Tibial nerve (tissue), 4 donors: Measurements from ENCODE around the gene C9orf78. TPM values are rescaled to one million over a fixed set of nuclear protein-coding genes. Genes with fewer than 3 reads are reported as not detected.

Experiments used
- DNase-seq, 2 donors: peaks; one replicate each; pipeline ENCODE4 v3.0.0-alpha.2; 2019; ENCODE audit warnings: low spot score in 2 of 2
- H3K27ac ChIP-seq, 4 donors: fragments of 200-600 bp; sonication (generic) in 3 of 4; one replicate each; pipeline ENCODE4 v1.5.1; 2017 to 2019; ENCODE audit warnings: mild to moderate bottlenecking in 1 of 4
- H3K27me3 ChIP-seq, 2 donors: fragments of 200-600 bp; sonication (generic) in 1 of 2; one replicate each; pipeline versions ENCODE4 v1.5.1 to v1.6.0; 2017 to 2019
- H3K36me3 ChIP-seq, 3 donors: fragments of 200-600 bp; sonication (generic); one replicate each; pipeline ENCODE4 v1.5.1; 2018 to 2019
- H3K4me1 ChIP-seq, 4 donors: fragments of 200-600 bp; sonication (generic) in 3 of 4; one replicate each; pipeline ENCODE4 v1.5.1; 2017 to 2019
- H3K4me3 ChIP-seq, 4 donors: fragments of 200-600 bp; sonication (generic) in 3 of 4; one replicate each; pipeline ENCODE4 v1.5.1; 2017 to 2019; ENCODE audit warnings: mild to moderate bottlenecking in 1 of 4, moderate library complexity in 1 of 4
- H3K9me3 ChIP-seq, 4 donors: fragments of 200-600 bp; sonication (generic) in 3 of 4; one replicate each; pipeline ENCODE4 v1.5.1; 2017 to 2019
- CTCF ChIP-seq, 5 experiments: fragments of 200-600 bp in 3 of 5; fragments of 450-650 bp in 2 of 5; sonication (generic) in 3 of 5; IDR thresholded peaks; one replicate each; pipeline ENCODE4 v1.5.1; 2016 to 2019; ENCODE audit warnings: antibody characterized with exemption in 5 of 5, mild to moderate bottlenecking in 3 of 5, moderate library complexity in 2 of 5
- EP300 ChIP-seq, 2 donors: sonication (generic); formaldehyde crosslinking; IDR thresholded peaks; one replicate each; pipeline ENCODE4 v1.6.1; 2017; ENCODE audit warnings: antibody characterized with exemption in 2 of 2, mild to moderate bottlenecking in 1 of 2
- POLR2A ChIP-seq, 2 donors: fragments of 450-650 bp; IDR thresholded peaks; one replicate each; pipeline ENCODE4 v1.6.1; 2017; ENCODE audit warnings: antibody characterized with exemption in 2 of 2, mild to moderate bottlenecking in 2 of 2, moderate library complexity in 2 of 2
- WGBS, 2 donors: methylation state at CpG; one replicate each; pipeline ENCODE4 v1.1.5; 2018; 5-methylcytosine and 5-hydroxymethylcytosine counted together
- total RNA-seq, 4 donors: library from RNA; depleted of rRNA; stranded (reverse); fragments of >200 nt; gene quantifications; one replicate each; pipeline ENCODE4 v1.1.0, GENCODE V29; 2016

The C9orf78 gene
- total RNA-seq, 4 donors from 2014 or later = 44.4 to 61.2 (median 52.7) TPM

- Histone ChIP-seq H3K27ac (no peak overlapping the region), H3K36me3 (peaks cover 0 to 93% (median 22%) of the 10 kb centered on the region in 3 donors), H3K9me3 (no peaks in the 10 kb centered on the region), H3K27me3 (no peaks in the 10 kb centered on the region), H3K4me3 (no peak overlapping the region), H3K4me1 (peaks cover 0 to 4% (median 0%) of the 10 kb centered on the region in 4 donors)
- DNase-seq = no peak
- 88 to 94% methylated on average over 4 of the region's 4 CpGs for WGBS, 2 donors
- TF ChIP-seq CTCF (IDR thresholded peaks at IDR 0.05) = no peak
- no peak for TF ChIP-seq EP300 (IDR thresholded peaks at IDR 0.05)
- no peak for TF ChIP-seq POLR2A (IDR thresholded peaks at IDR 0.05)
These were observed 19.6 kb upstream of the C9orf78 start for GRCh38 chr9:129854588-129855110.

GRCh38 chr9:129853614-129854013 is 18.5 kb upstream of the C9orf78 start:
- Histone ChIP-seq H3K36me3 (peaks cover 0 to 94% (median 21%) of the 10 kb centered on the region in 3 donors), H3K9me3 (no peaks in the 10 kb centered on the region), H3K27ac (no peak overlapping the region), H3K27me3 (no peaks in the 10 kb centered on the region), H3K4me1 (peaks cover 0 to 12% (median 0%) of the 10 kb centered on the region in 4 donors), H3K4me3 (no peak overlapping the region)
- 56 to 59% methylated on average over 3 of the region's 3 CpGs for WGBS, 2 donors
- DNase-seq = no peak
- no peak for TF ChIP-seq CTCF (IDR thresholded peaks at IDR 0.05)
- no peak for TF ChIP-seq POLR2A (IDR thresholded peaks at IDR 0.05)
- TF ChIP-seq EP300 (IDR thresholded peaks at IDR 0.05) = no peak

- H3K27ac ChIP-seq = no peak overlapping the region
These were observed 17.5 kb upstream of the C9orf78 start for GRCh38 chr9:129852579-129852978.

GRCh38 chr9:129851821-129852220 is 16.7 kb upstream of the C9orf78 start:
- 72 to 76% methylated on average over 5 of the region's 5 CpGs for WGBS, 2 donors
- no peaks in the 10 kb centered on the region for H3K27me3 ChIP-seq
- peaks cover 0 to 12% (median 0%) of the 10 kb centered on the region in 4 donors for H3K4me1 ChIP-seq
- H3K27ac ChIP-seq = no peak overlapping the region
- H3K4me3 ChIP-seq = no peak overlapping the region
- H3K9me3 ChIP-seq = no peaks in the 10 kb centered on the region
- peaks cover 0 to 76% (median 14%) of the 10 kb centered on the region in 3 donors for H3K36me3 ChIP-seq
- TF ChIP-seq EP300 (IDR thresholded peaks at IDR 0.05) = no peak
- DNase-seq = no peak

More at GRCh38 chr9:129852579-129852978, 17.5 kb upstream of the C9orf78 start:
- DNase-seq = no peak
- Histone ChIP-seq H3K4me3 (no peak overlapping the region), H3K27me3 (no peaks in the 10 kb centered on the region), H3K9me3 (no peaks in the 10 kb centered on the region), H3K4me1 (peaks cover 0 to 12% (median 0%) of the 10 kb centered on the region in 4 donors), H3K36me3 (peaks cover 0 to 84% (median 14%) of the 10 kb centered on the region in 3 donors)
- TF ChIP-seq CTCF (IDR thresholded peaks at IDR 0.05) = no peak
- no peak for TF ChIP-seq EP300 (IDR thresholded peaks at IDR 0.05)
- TF ChIP-seq POLR2A (IDR thresholded peaks at IDR 0.05) = no peak
- 76 to 91% methylated on average over 5 of the region's 5 CpGs for WGBS, 2 donors

GRCh38 chr9:129850821-129851550 is 15.9 kb upstream of the C9orf78 start:
- no peak for TF ChIP-seq EP300 (IDR thresholded peaks at IDR 0.05)
- no peak for TF ChIP-seq POLR2A (IDR thresholded peaks at IDR 0.05)
- TF ChIP-seq CTCF (IDR thresholded peaks at IDR 0.05) = no peak
- DNase-seq = no peak
- WGBS, 2 donors = 85 to 91% methylated on average over 6 of the region's 6 CpGs

More at GRCh38 chr9:129850821-129851550, 15.9 kb upstream of the C9orf78 start:
- Histone ChIP-seq H3K27me3 (no peaks in the 10 kb centered on the region), H3K27ac (no peak overlapping the region), H3K4me3 (no peak overlapping the region), H3K4me1 (peaks cover 0 to 11% (median 0%) of the 10 kb centered on the region in 4 donors), H3K9me3 (no peaks in the 10 kb centered on the region), H3K36me3 (peaks cover 0 to 68% (median 14%) of the 10 kb centered on the region in 3 donors)
